ENCODE measurements around the gene CCR8.
A peak's percentile ranks its signal among the peaks of the same experiment; 100 is the strongest.

The CCR8 gene

GRCh38 chr3:39291903-39292329 lies 37.6 kb upstream of the CCR8 start:
- Histone ChIP-seq H3K27me3 (ENCODE audit: control insufficient read depth in 3 of 3, insufficient read depth in 3 of 3, low read depth in 1 of 3, low read length in 3 of 3) (no peaks in the 10 kb centered on the region), H3K27ac (replicated peaks; ENCODE audit: low read length) (no peak overlapping the region), H3K4me2 (ENCODE audit: insufficient read depth, low read length, poor library complexity, severe bottlenecking) (no peak overlapping the region), H2BK120ac (ENCODE audit: low read depth, low read length) (no peak overlapping the region), H3K4me3 (ENCODE audit: low read length in 2 of 2) (no peak overlapping the region), H3K9me3 (replicated peaks in 1 of 2; ENCODE audit: control insufficient read depth in 2 of 2, insufficient read depth in 1 of 2, low read depth in 1 of 2, low read length in 2 of 2) (no peaks in the 10 kb centered on the region), H2BK15ac (ENCODE audit: low read length) (no peak overlapping the region), H3K23ac (ENCODE audit: low read depth, low read length, poor library complexity) (no peak overlapping the region), H2BK12ac (ENCODE audit: low read length) (no peak overlapping the region), H2BK5ac (ENCODE audit: low read length) (no peak overlapping the region), H4K8ac (ENCODE audit: low read depth, low read length) (no peak overlapping the region), H3K9ac (ENCODE audit: low read depth, low read length, poor library complexity) (no peak overlapping the region), H3K14ac (ENCODE audit: low read length) (no peak overlapping the region), H3K4me1 (ENCODE audit: control insufficient read depth in 2 of 2, insufficient read depth in 1 of 2, low read depth in 1 of 2, low read length in 2 of 2) (peaks cover 1 to 2% of the 10 kb centered on the region in 2 donors), H2AFZ (ENCODE audit: low read length) (no peak overlapping the region), H3K4ac (ENCODE audit: low read length) (no peak overlapping the region), H3K36me3 (replicated peaks in 1 of 2; ENCODE audit: control insufficient read depth in 2 of 2, insufficient read depth in 2 of 2, low read length in 2 of 2) (no peaks in the 10 kb centered on the region), H3K18ac (ENCODE audit: low read length) (no peak overlapping the region), H4K91ac (ENCODE audit: low read depth, low read length, poor library complexity) (no peak overlapping the region), H3K79me1 (ENCODE audit: low read depth, low read length) (no peaks in the 10 kb centered on the region), H2AK5ac (ENCODE audit: low read depth, low read length) (no peak overlapping the region)
- DNase-seq (ENCODE audit: low spot score), result peak; percentile 70
- WGBS, 2 donors (ENCODE audit: extremely low coverage in 2 of 2, insufficient read length in 2 of 2, insufficient replicate concordance in 1 of 2), result no CpG with 5 or more reads among the region's 5 CpGs

GRCh38 chr3:39292961-39293360 lies 36.5 kb upstream of the CCR8 start:
- no peaks in the 10 kb centered on the region for H3K27me3 ChIP-seq (ENCODE audit: control insufficient read depth in 3 of 3, insufficient read depth in 3 of 3, low read depth in 1 of 3, low read length in 3 of 3)
- no peak overlapping the region for H4K8ac ChIP-seq (ENCODE audit: low read depth, low read length)
- H3K18ac ChIP-seq (ENCODE audit: low read length), result no peak overlapping the region
- H3K4me2 ChIP-seq (ENCODE audit: insufficient read depth, low read length, poor library complexity, severe bottlenecking), result no peak overlapping the region
- no peak overlapping the region for H3K9ac ChIP-seq (ENCODE audit: low read depth, low read length, poor library complexity)
- H3K36me3 ChIP-seq (replicated peaks in 1 of 2; ENCODE audit: control insufficient read depth in 2 of 2, insufficient read depth in 2 of 2, low read length in 2 of 2), result no peaks in the 10 kb centered on the region
- H2BK120ac ChIP-seq (ENCODE audit: low read depth, low read length), result no peak overlapping the region
- H3K23ac ChIP-seq (ENCODE audit: low read depth, low read length, poor library complexity), result no peak overlapping the region
- no peak overlapping the region for H3K4ac ChIP-seq (ENCODE audit: low read length)
- no peaks in the 10 kb centered on the region for H3K9me3 ChIP-seq (replicated peaks in 1 of 2; ENCODE audit: control insufficient read depth in 2 of 2, insufficient read depth in 1 of 2, low read depth in 1 of 2, low read length in 2 of 2)
- no peak overlapping the region for H3K4me3 ChIP-seq (ENCODE audit: low read length in 2 of 2)
- peaks cover 1 to 2% of the 10 kb centered on the region in 2 donors for H3K4me1 ChIP-seq (ENCODE audit: control insufficient read depth in 2 of 2, insufficient read depth in 1 of 2, low read depth in 1 of 2, low read length in 2 of 2)
- H2BK12ac ChIP-seq (ENCODE audit: low read length), result no peak overlapping the region
- no peak overlapping the region for H2AFZ ChIP-seq (ENCODE audit: low read length)
- H3K14ac ChIP-seq (ENCODE audit: low read length), result no peak overlapping the region
- no peak overlapping the region for H4K91ac ChIP-seq (ENCODE audit: low read depth, low read length, poor library complexity)
- no peak overlapping the region for H2BK5ac ChIP-seq (ENCODE audit: low read length)
- H3K79me1 ChIP-seq (ENCODE audit: low read depth, low read length), result no peaks in the 10 kb centered on the region
- no peak for DNase-seq (ENCODE audit: low spot score)
- H3K27ac ChIP-seq (replicated peaks; ENCODE audit: low read length), result no peak overlapping the region
- no CpG with 5 or more reads among the region's 4 CpGs for WGBS, 2 donors (ENCODE audit: extremely low coverage in 2 of 2, insufficient read length in 2 of 2, insufficient replicate concordance in 1 of 2)
- no peak overlapping the region for H2AK5ac ChIP-seq (ENCODE audit: low read depth, low read length)
- no peak overlapping the region for H2BK15ac ChIP-seq (ENCODE audit: low read length)

- no peak overlapping the region for H3K23ac ChIP-seq (ENCODE audit: low read depth, low read length, poor library complexity)
- H3K9me3 ChIP-seq (replicated peaks in 1 of 2; ENCODE audit: control insufficient read depth in 2 of 2, insufficient read depth in 1 of 2, low read depth in 1 of 2, low read length in 2 of 2), result peaks cover 0 to 3% of the 10 kb centered on the region in 2 donors
- no peak overlapping the region for H3K4ac ChIP-seq (ENCODE audit: low read length)
- H2AK5ac ChIP-seq (ENCODE audit: low read depth, low read length), result peak overlapping the region; percentile 57
- WGBS, 2 donors (ENCODE audit: extremely low coverage in 2 of 2, insufficient read length in 2 of 2, insufficient replicate concordance in 1 of 2), result no CpG with 5 or more reads among the region's 10 CpGs
- H2BK120ac ChIP-seq (ENCODE audit: low read depth, low read length), result no peak overlapping the region
- H4K8ac ChIP-seq (ENCODE audit: low read depth, low read length), result no peak overlapping the region
- H3K4me2 ChIP-seq (ENCODE audit: insufficient read depth, low read length, poor library complexity, severe bottlenecking), result no peak overlapping the region
- no peak overlapping the region for H3K4me3 ChIP-seq (ENCODE audit: low read length in 2 of 2)
- DNase-seq (ENCODE audit: low spot score), result no peak
- no peak overlapping the region for H3K9ac ChIP-seq (ENCODE audit: low read depth, low read length, poor library complexity)
- H3K79me1 ChIP-seq (ENCODE audit: low read depth, low read length), result no peaks in the 10 kb centered on the region
- no peaks in the 10 kb centered on the region for H3K36me3 ChIP-seq (replicated peaks in 1 of 2; ENCODE audit: control insufficient read depth in 2 of 2, insufficient read depth in 2 of 2, low read length in 2 of 2)
- no peak overlapping the region for H2BK12ac ChIP-seq (ENCODE audit: low read length)
- H2AFZ ChIP-seq (ENCODE audit: low read length), result no peak overlapping the region
- no peaks in the 10 kb centered on the region for H3K27me3 ChIP-seq (ENCODE audit: control insufficient read depth in 3 of 3, insufficient read depth in 3 of 3, low read depth in 1 of 3, low read length in 3 of 3)
- H3K27ac ChIP-seq (replicated peaks; ENCODE audit: low read length), result no peak overlapping the region
- H3K14ac ChIP-seq (ENCODE audit: low read length), result no peak overlapping the region
- peak overlapping the region; percentile 8 for H2BK15ac ChIP-seq (ENCODE audit: low read length)
- no peak overlapping the region for H4K91ac ChIP-seq (ENCODE audit: low read depth, low read length, poor library complexity)
- H3K18ac ChIP-seq (ENCODE audit: low read length), result no peak overlapping the region
- no peak overlapping the region for H2BK5ac ChIP-seq (ENCODE audit: low read length)
- peaks cover 1 to 2% of the 10 kb centered on the region in 2 donors for H3K4me1 ChIP-seq (ENCODE audit: control insufficient read depth in 2 of 2, insufficient read depth in 1 of 2, low read depth in 1 of 2, low read length in 2 of 2)
Observed at GRCh38 chr3:39294446-39295183, 34.9 kb upstream of the CCR8 start.

- H3K79me1 ChIP-seq (ENCODE audit: low read depth, low read length), result no peaks in the 10 kb centered on the region
- no peak overlapping the region for H2AK5ac ChIP-seq (ENCODE audit: low read depth, low read length)
- H4K91ac ChIP-seq (ENCODE audit: low read depth, low read length, poor library complexity), result no peak overlapping the region
- DNase-seq (ENCODE audit: low spot score), result no peak
- no peaks in the 10 kb centered on the region for H3K27me3 ChIP-seq (ENCODE audit: control insufficient read depth in 3 of 3, insufficient read depth in 3 of 3, low read depth in 1 of 3, low read length in 3 of 3)
- H3K9me3 ChIP-seq (replicated peaks in 1 of 2; ENCODE audit: control insufficient read depth in 2 of 2, insufficient read depth in 1 of 2, low read depth in 1 of 2, low read length in 2 of 2), result peaks cover 0 to 3% of the 10 kb centered on the region in 2 donors
- no peak overlapping the region for H2BK120ac ChIP-seq (ENCODE audit: low read depth, low read length)
- H3K18ac ChIP-seq (ENCODE audit: low read length), result no peak overlapping the region
- no peak overlapping the region for H3K4me3 ChIP-seq (ENCODE audit: low read length in 2 of 2)
- H3K4me2 ChIP-seq (ENCODE audit: insufficient read depth, low read length, poor library complexity, severe bottlenecking), result no peak overlapping the region
- H2BK5ac ChIP-seq (ENCODE audit: low read length), result no peak overlapping the region
- H3K36me3 ChIP-seq (replicated peaks in 1 of 2; ENCODE audit: control insufficient read depth in 2 of 2, insufficient read depth in 2 of 2, low read length in 2 of 2), result no peaks in the 10 kb centered on the region
- no peak overlapping the region for H2BK15ac ChIP-seq (ENCODE audit: low read length)
- peaks cover 1 to 2% of the 10 kb centered on the region in 2 donors for H3K4me1 ChIP-seq (ENCODE audit: control insufficient read depth in 2 of 2, insufficient read depth in 1 of 2, low read depth in 1 of 2, low read length in 2 of 2)
- no peak overlapping the region for H3K23ac ChIP-seq (ENCODE audit: low read depth, low read length, poor library complexity)
- no CpG with 5 or more reads among the region's 5 CpGs for WGBS, 2 donors (ENCODE audit: extremely low coverage in 2 of 2, insufficient read length in 2 of 2, insufficient replicate concordance in 1 of 2)
- no peak overlapping the region for H2AFZ ChIP-seq (ENCODE audit: low read length)
- no peak overlapping the region for H3K27ac ChIP-seq (replicated peaks; ENCODE audit: low read length)
- H3K4ac ChIP-seq (ENCODE audit: low read length), result no peak overlapping the region
- H3K14ac ChIP-seq (ENCODE audit: low read length), result no peak overlapping the region
- H3K9ac ChIP-seq (ENCODE audit: low read depth, low read length, poor library complexity), result no peak overlapping the region
- H2BK12ac ChIP-seq (ENCODE audit: low read length), result no peak overlapping the region
- H4K8ac ChIP-seq (ENCODE audit: low read depth, low read length), result no peak overlapping the region
Observed at GRCh38 chr3:39295184-39295775, 34.2 kb upstream of the CCR8 start.

All from neuronal stem cell (in vitro differentiated cells).